ENCODE results near the gene TIMM10.

- TF ChIP-seq CTCF (IDR thresholded peaks at IDR 0.05) (no peak), POLR2AphosphoS5 (IDR thresholded peaks at IDR 0.05; ENCODE audit: low read depth, low read length) (no peak), TCF7L2 (IDR thresholded peaks at IDR 0.05; ENCODE audit: low read depth, low read length) (no peak)
Measured at GRCh38 chr11:57484141-57484710, 46.3 kb downstream of the TIMM10 start.
